HG02970 (cell line): ENCODE results near the gene WDR45B.
"Not testable (repeated sequence)": the region's sequence is repeated elsewhere in the genome, so short reads cannot be mapped to it uniquely, and the experiment has no call there.

Experiments
- ATAC-seq: cut with Tn5 transposase; IDR thresholded peaks from one replicate; pipeline ENCODE4 v1.9.1; 2021; ENCODE audit warnings: mild to moderate bottlenecking, moderate library complexity, moderate number of reproducible peaks; ENCODE audit not compliant: unreplicated experiment, low FRiP score

WDR45B gene

GRCh38 chr17:82588266-82589175, 59.7 kb downstream of the WDR45B start:
- ATAC-seq, result no peak

GRCh38 chr17:82587234-82588086, 60.8 kb downstream of the WDR45B start:
- ATAC-seq, result no peak

GRCh38 chr17:82586576-82587233, 61.5 kb downstream of the WDR45B start:
- ATAC-seq, result no peak

DNA sequence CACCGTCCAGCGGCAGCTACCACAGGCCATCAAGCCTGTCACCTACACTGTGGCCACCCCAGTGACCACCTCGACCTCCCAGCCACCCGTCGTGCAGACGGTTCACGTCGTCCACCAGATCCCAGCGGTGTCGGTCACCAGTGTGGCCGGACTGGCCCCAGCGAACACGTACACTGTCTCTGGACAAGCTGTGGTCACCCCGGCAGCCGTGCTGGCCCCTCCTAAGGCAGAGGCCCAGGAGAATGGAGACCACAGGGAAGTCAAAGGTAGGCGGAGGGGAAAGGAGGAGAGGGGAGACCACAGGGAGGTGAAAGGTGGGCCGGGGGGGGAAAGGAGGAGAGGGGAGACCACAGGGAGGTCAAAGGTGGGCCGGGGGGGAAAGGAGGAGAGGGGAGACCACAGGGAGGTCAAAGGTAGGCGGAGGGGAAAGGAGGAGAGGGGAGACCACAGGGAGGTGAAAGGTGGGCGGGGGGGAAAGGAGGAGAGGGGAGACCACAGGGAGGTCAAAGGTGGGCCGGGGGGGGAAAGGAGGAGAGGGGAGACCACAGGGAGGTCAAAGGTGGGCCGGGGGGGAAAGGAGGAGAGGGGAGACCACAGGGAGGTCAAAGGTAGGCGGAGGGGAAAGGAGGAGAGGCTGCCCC, 62.2 kb downstream of the WDR45B start:
- not testable (repeated sequence) for ATAC-seq

- no peak for ATAC-seq
Observed at GRCh38 chr17:82583720-82584234, 64.5 kb downstream of the WDR45B start.

DNA sequence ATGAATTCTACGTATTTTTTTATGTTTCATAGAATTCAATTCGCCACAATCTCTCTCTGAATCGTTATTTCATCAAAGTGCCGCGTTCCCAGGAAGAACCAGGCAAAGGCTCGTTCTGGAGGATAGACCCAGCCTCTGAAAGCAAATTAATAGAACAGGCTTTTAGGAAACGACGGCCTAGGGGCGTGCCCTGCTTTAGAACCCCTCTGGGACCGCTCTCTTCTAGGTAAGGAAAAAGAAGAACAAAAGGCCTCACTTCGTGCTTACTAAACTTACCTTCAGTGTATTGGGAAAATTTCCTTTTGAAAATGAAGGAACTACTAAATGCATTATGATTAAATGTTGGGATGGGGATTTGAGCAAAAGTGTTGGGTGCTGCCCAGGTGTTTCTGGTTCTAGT, 65.5 kb downstream of the WDR45B start:
- no peak for ATAC-seq

GRCh38 chr17:82582213-82582612, 66.0 kb downstream of the WDR45B start:
- no peak for ATAC-seq

DNA sequence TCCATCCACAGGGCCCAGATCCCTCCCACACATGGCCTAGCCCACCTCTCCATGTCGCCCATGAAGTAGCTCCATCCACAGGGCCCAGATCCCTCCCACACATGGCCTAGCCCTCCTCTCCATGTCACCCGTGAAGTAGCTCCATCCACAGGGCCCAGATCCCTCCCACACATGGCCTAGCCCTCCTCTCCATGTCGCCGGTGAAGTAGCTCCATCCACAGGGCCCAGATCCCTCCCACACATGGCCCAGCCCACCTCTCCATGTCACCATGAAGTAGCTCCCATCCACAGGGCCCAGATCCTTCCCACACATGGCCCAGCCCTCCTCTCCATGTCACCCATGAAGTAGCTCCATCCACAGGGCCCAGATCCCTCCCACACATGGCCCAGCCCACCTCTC, 68.3 kb downstream of the WDR45B start:
- ATAC-seq, result not testable (repeated sequence)

DNA sequence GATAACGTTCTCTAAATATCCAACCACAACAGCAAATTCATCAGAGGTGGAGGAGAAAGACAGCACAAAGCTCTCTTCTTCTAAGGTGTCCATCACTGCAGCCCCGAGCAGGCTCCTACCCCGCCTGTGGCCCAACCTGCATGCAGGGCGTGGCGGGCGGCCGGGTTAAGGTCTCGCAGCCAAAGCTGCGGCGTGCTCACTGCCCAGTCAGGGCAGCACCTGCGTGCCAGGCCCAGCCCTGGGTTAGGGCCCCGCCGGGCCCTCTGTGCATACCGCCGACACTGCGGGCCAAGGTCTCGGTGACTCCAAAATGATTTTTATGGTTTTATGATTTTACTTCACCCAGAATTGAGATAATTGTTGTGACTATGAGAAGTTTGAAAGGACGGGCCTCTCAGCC, 70.9 kb downstream of the WDR45B start:
- ATAC-seq, result no peak

GRCh38 chr17:82575581-82576221, 72.5 kb downstream of the WDR45B start:
- not testable (repeated sequence) for ATAC-seq

- no peak for ATAC-seq
Observed at GRCh38 chr17:82574041-82574440, 74.2 kb downstream of the WDR45B start.

DNA sequence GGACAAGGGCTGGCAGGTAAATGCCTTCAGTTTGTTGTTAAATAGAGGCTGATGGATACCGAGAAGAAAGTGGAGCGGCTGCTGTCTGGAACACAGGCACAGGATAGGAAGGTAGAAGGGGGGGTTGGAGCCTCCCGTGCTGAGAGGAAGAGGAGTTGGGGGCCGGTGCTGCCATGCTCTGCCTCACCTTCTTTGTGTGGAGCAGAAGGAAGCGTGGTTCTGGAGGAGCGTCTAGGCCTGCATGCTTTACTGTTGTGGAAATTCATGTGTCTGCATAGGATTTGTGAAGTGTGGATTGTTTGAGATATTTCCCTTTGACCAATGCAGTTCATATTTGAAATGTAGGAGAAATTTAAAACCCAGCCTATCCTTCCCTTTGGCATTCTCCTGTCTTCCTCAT, 76.4 kb downstream of the WDR45B start:
- ATAC-seq, result no peak

DNA sequence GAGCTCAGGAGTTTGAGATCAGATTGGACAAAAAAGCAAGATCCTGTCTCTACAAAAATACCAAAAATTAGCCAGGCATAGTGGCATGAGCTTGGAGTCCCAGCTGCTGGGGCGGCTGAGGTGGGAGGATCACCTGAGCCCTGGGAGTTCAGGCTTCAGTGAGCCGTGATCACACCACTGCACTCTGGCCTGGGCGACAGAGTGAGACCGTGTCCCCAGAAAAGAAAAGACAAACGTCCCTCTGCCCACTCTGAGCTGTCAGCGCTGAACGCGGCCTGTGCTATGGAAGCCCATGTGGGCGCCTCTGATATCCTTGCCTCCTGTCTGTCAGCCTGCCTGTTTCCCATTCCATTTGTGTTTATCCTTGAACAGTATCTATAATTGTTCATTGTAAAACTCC, 78.0 kb downstream of the WDR45B start:
- no peak for ATAC-seq

DNA sequence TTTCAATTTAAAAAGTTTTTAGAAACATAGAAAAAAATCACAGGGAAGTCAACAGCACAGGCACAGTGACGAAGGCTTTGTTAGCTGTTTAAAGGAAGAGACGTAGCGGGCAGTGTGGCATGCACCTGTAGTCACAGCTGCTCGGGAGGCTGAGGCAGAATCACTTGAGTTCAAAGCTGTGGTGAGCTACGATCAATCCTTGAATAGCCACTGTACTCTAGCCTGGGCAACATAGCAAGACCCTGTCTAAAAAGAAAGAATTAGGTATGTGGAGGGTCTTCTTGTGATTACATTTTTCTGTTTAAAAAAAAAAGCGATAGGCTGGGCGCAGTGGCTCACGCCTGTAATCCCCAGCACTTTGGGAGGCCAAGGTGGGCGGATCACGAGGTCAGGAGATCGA, 78.6 kb downstream of the WDR45B start:
- ATAC-seq, result no peak

DNA sequence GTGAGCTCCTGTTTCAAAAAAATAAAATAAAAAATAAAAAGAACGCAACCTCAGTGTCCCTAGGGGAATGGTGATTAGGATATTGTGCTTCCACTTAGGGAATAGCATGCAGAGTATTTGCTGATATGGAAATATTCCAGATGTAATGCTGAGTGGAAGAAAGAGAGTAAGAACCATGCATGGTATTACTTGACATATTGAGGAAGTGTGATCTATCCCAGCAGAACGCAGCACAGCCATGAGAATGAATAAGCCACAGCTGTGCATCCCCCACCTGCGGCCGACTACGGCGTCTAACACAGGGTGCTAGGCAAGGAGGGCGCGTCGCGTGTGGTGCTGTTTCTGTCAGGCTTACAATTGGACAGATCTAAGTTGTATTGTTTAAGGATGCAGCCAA, 79.2 kb downstream of the WDR45B start:
- ATAC-seq, result no peak

DNA sequence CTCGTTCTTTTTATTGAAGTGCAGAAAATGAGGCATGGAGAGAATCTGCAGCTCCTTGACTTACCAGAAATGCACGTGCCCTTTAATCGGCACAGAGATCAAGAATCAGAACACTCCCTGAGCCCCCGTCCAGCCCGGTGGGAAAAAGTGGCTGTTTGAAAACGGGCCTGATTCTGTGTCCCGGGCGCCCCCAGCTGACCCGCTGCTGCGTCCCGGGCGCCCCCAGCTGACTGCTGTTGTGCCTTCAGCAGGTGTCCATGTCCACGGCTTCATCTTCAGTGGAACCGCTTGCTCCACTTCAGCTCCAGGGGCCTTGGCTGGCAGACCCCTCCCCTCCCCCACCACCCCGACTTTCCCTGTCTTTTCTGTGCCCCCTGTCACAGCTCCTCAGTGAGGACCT, 81.0 kb downstream of the WDR45B start:
- no peak for ATAC-seq

DNA sequence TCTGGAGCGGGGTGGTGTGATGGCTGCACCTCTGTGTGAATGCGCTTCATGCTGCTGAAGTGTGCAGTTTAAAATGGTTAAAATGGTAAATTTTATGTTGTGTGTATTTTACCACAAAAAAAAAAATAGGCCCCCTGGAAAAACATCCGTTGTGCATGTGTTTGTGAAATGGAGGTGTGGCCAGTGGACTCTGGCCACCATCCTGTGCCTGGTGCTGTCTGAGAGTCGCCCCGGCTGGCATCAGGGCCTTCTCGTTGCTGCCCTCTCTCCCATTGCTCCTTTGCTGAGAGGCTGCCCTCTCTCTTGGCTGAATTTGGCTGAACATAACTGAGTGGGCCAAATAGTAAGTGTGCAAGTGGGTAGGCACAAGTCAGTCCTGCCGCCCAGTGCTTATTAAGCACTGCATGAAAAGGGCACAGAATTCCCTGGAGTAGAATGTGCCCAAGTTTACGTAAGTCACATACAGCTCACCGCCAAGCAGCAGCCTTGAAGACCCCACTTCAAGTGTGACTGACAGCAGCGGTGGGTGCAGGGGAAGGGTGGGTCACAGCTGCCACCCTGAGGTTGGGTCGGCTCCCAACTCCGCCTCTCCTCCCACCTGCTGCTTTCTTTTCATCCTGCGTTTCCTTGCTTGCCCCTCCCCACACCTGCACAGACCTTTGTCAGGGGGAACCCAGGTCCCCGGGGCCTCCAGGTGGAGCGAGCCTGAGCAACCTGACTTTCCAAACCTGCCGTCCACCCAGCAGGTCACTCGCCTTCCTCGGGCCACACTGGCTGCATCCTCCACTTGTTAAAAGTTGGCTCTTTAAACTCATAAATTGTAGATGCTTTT, 81.9 kb downstream of the WDR45B start:
- no peak for ATAC-seq

GRCh38 chr17:82565551-82565950, 82.7 kb downstream of the WDR45B start:
- no peak for ATAC-seq
